GM12878 (cell line): Measurements from ENCODE around the gene ZDHHC18. TPM values are rescaled to one million over a fixed set of nuclear protein-coding genes. Genes with fewer than 3 reads are reported as not detected.

Experiments
- ATF7 ChIP-seq: fragments of 450-650 bp; IDR thresholded peaks from 2 replicates; pipeline ENCODE4 v1.6.1; 2016; ENCODE audit warnings: low read depth, mild to moderate bottlenecking
- BHLHE40 ChIP-seq, 2 experiments: fragments of 450-650 bp in 1 of 2; IDR thresholded peaks; 2 replicates each; pipeline ENCODE4 v1.6.1; 2011 to 2017; ENCODE audit warnings: low read depth in 2 of 2, borderline replicate concordance in 1 of 2, improper control_type of control experiment in 1 of 2, low read length in 1 of 2, mild to moderate bottlenecking in 1 of 2
- CBFB ChIP-seq: IDR thresholded peaks from 2 replicates; pipeline ENCODE4 v1.6.1; 2016; ENCODE audit warnings: antibody characterized with exemption, low read depth
- CBX5 ChIP-seq: sonication (generic); IDR thresholded peaks from 2 replicates; pipeline ENCODE4 v1.6.1; 2016; ENCODE audit warnings: low read depth, moderate library complexity, mild to moderate bottlenecking, inconsistent platforms
- EGR1 ChIP-seq, 2 experiments: IDR thresholded peaks; 1 replicate in 1 of 2; 2 replicates in 1 of 2; pipeline ENCODE4 v1.6.1; 2011 to 2012; ENCODE audit warnings: low read depth in 2 of 2, low read length in 2 of 2, borderline replicate concordance in 1 of 2, mild to moderate bottlenecking in 1 of 2, moderate library complexity in 1 of 2
- EP300 ChIP-seq, 2 experiments: fragments of 150-350 bp in 1 of 2; IDR thresholded peaks; 2 replicates each; pipeline ENCODE4 v1.6.1; 2011 to 2012; ENCODE audit warnings: low read depth in 2 of 2, low read length in 2 of 2, borderline replicate concordance in 1 of 2, improper control_type of control experiment in 1 of 2, inconsistent platforms in 1 of 2; ENCODE audit not compliant: control insufficient read depth in 1 of 2
- FOXM1 ChIP-seq: IDR thresholded peaks from 2 replicates; pipeline ENCODE4 v1.6.1; 2012; ENCODE audit warnings: low read depth, mild to moderate bottlenecking, inconsistent platforms, low read length, moderate library complexity
- HCFC1 ChIP-seq: fragments of 150-350 bp; IDR thresholded peaks from 2 replicates; pipeline ENCODE4 v1.6.1; 2014; ENCODE audit warnings: low read length
- HDGF ChIP-seq: fragments of 450-650 bp; IDR thresholded peaks from 2 replicates; pipeline ENCODE4 v1.6.1; 2016; ENCODE audit warnings: antibody characterized with exemption
- IKZF1 ChIP-seq: fragments of 450-650 bp; conservative IDR thresholded peaks from 2 replicates; pipeline ENCODE4 v1.6.1; 2017; ENCODE audit warnings: antibody characterized with exemption, mild to moderate bottlenecking
- KLF5 ChIP-seq: fragments of 450-650 bp; IDR thresholded peaks from 2 replicates; pipeline ENCODE4 v1.6.1; 2014; ENCODE audit warnings: mild to moderate bottlenecking; ENCODE audit not compliant: partially characterized antibody
- MXI1 ChIP-seq: fragments of 150-350 bp; IDR thresholded peaks from 2 replicates; pipeline ENCODE4 v1.6.1; 2011; ENCODE audit warnings: low read depth, mild to moderate bottlenecking, inconsistent platforms, low read length, improper control_type of control experiment
- NFIC ChIP-seq: IDR thresholded peaks from 2 replicates; pipeline ENCODE4 v1.6.1; 2012; ENCODE audit warnings: low read depth, mild to moderate bottlenecking, inconsistent platforms, low read length, moderate library complexity
- POLR2AphosphoS2 ChIP-seq: IDR thresholded peaks from 2 replicates; pipeline ENCODE4 v1.6.1; 2011; ENCODE audit warnings: low read depth, mild to moderate bottlenecking, low read length, improper control_type of control experiment, moderate library complexity
- RCOR1 ChIP-seq: conservative IDR thresholded peaks from 2 replicates; pipeline ENCODE4 v1.6.1; 2012; ENCODE audit warnings: low read depth, low read length, improper control_type of control experiment
- RELA ChIP-seq: fragments of 450-650 bp; IDR thresholded peaks from 2 replicates; pipeline ENCODE4 v1.8.0; 2014; ENCODE audit warnings: borderline replicate concordance; ENCODE audit not compliant: partially characterized antibody
- RFX5 ChIP-seq: IDR thresholded peaks from 2 replicates; pipeline ENCODE4 v1.6.1; 2011; ENCODE audit warnings: low read depth, low read length, improper control_type of control experiment
- SIN3A ChIP-seq: IDR thresholded peaks from 2 replicates; pipeline ENCODE4 v1.6.1; 2012; ENCODE audit warnings: low read depth, low read length, improper control_type of control experiment
- SMARCA5 ChIP-seq: fragments of 450-650 bp; IDR thresholded peaks from 2 replicates; pipeline ENCODE4 v1.6.1; 2017; ENCODE audit warnings: mild to moderate bottlenecking
- SMC3 ChIP-seq: IDR thresholded peaks from 2 replicates; pipeline ENCODE4 v1.6.1; 2011; ENCODE audit warnings: low read length, improper control_type of control experiment, borderline replicate concordance
- SPI1 ChIP-seq: IDR thresholded peaks from 2 replicates; pipeline ENCODE4 v1.6.1; 2011; ENCODE audit warnings: low read depth, mild to moderate bottlenecking, low read length, moderate library complexity, borderline replicate concordance; ENCODE audit not compliant: insufficient read depth
- STAT3 ChIP-seq: IDR thresholded peaks from 2 replicates; pipeline ENCODE4 v1.6.1; 2011; ENCODE audit warnings: low read depth, low read length, improper control_type of control experiment
- SUZ12 ChIP-seq: fragments of 200-600 bp; sonication (generic); IDR thresholded peaks from one replicate; pipeline ENCODE4 v1.6.1; 2018; ENCODE audit warnings: antibody characterized with exemption, mild to moderate bottlenecking; ENCODE audit not compliant: unreplicated experiment
- TBL1XR1 ChIP-seq: IDR thresholded peaks from 2 replicates; pipeline ENCODE4 v1.6.1; 2012; ENCODE audit warnings: low read depth, low read length, improper control_type of control experiment
- TCF12 ChIP-seq: IDR thresholded peaks from 2 replicates; pipeline ENCODE4 v1.6.1; 2011; ENCODE audit warnings: low read depth, mild to moderate bottlenecking, low read length
- TCF3 ChIP-seq: IDR thresholded peaks from 2 replicates; pipeline ENCODE4 v1.6.1; 2012; ENCODE audit warnings: low read depth, mild to moderate bottlenecking, low read length, borderline replicate concordance; ENCODE audit not compliant: insufficient read depth
- ZBED1 ChIP-seq: IDR thresholded peaks from 2 replicates; pipeline ENCODE4 v1.6.1; 2016; ENCODE audit warnings: borderline replicate concordance
- polyA plus RNA-seq, 11 experiments: library from polyadenylated mRNA; depleted of rRNA in 4 of 11; unstranded in 6 of 11; stranded (reverse) in 5 of 11; fragments of >200 nt; fragmentation: Nextera tagmentation in 4 of 11; fragmentation: Illumina TruSeq in 1 of 11; extraction: Ambion mirVana in 4 of 11; extraction: Trizol in 1 of 11; gene quantifications; 1 replicate in 1 of 11; 2 replicates in 10 of 11; pipeline versions ENCODE4 v1.2.1 to v1.2.3, GENCODE V29; 2011 to 2016; ENCODE audit warnings: inconsistent platforms in 2 of 11, missing spikeins in 2 of 11, low read depth in 1 of 11
- total RNA-seq, 4 experiments: library from RNA; depleted of rRNA in 3 of 4; stranded (reverse); fragments of >200 nt in 3 of 4; fragmentation: Illumina TruSeq in 1 of 4; extraction: Trizol in 1 of 4; gene quantifications; 2 replicates each; pipeline versions ENCODE4 v1.2.1 to v1.2.3, GENCODE V29; 2013 to 2021
- TF ChIP-seq, protein P1 (sequence below): fragments of 450-650 bp; IDR thresholded peaks from 2 replicates; pipeline ENCODE4 v1.6.1; 2016; ENCODE audit warnings: mild to moderate bottlenecking

The ZDHHC18 gene
- total and polyA plus RNA-seq, 10 of the 15 experiments (the other 5 are each of a cell fraction or from before 2014, with no cell fraction given) = 0.40 to 81.2 (median 21.3) TPM

DNA sequence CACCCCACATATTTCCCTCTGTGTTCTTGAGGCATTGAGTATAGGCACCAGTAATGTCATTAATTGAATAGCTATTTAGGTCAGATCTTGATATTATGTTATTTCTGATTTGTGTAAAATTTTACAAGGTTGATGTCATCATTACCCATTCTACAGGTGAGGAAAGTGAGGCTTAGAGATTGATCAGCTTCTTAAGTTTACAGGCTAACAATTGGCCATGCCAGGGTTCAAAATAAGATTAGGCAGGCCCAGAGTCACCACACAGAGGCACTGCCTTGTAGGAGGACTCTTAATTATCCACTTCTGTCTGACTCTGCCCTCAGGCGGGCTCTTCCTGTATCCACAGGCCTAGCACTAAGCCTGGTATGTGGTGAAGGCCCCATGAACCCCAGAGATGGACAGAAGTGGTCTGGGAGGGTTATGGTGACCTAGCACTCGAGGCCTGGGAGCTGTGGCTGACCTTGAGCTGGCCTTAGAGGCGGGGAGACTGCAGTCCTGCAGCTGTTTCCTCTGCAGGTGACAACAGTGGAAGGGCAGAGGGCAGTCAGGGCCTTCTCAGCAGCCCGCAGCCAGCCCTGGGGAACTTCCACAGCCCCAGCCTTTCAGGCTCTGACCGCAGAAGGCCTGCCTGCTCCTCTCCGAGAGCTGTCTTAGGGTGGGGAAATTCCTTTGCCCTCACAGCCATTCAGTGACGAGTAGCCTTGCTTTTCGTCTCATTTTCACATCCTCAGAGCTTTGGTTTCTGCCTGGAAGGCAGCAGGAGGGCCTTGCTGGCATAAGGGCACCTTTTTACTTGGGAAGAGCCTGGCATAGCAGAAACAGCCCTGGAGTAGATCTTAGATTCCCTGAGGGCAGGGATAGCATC, 12.2 kb downstream of the ZDHHC18 start (continued):
- TF ChIP-seq ATF7 (peak; percentile 63; the same call in 1 of the 2 replicates), CBFB (peak; percentile 94), EP300 (IDR thresholded peaks at IDR 0.05; ENCODE audit: borderline replicate concordance in 1 of 2, control insufficient read depth in 1 of 2, low read depth in 2 of 2, low read length in 2 of 2) (peak; percentile 84 to 85), SMARCA5 (peak; percentile 86; the same call in 1 of the 2 replicates), STAT3 (0 out of 2 replicates have a peak, but pooled peaks have one; percentile 26), BHLHE40 (IDR thresholded peaks at IDR 0.05; ENCODE audit: borderline replicate concordance in 1 of 2, low read depth in 2 of 2, low read length in 1 of 2) (peak; percentile 94 to 97), TCF12 (peak; percentile 96), HCFC1 (no peak), SPI1 (peak; percentile 79), RFX5 (no peak), HDGF (peak; percentile 90), KLF5 (peak; percentile 77), SUZ12 (no peak), RELA (peak; percentile 99), TCF3 (peak; percentile 74; the same call in 1 of the 2 replicates), EGR1 (IDR thresholded peaks at IDR 0.05; ENCODE audit: borderline replicate concordance in 1 of 2, low read depth in 2 of 2, low read length in 2 of 2) (no peak), RCOR1 (no peak), CBX5 (0 out of 2 replicates have a peak, but pooled peaks have one; percentile 74), IKZF1 (peak; percentile 98), ZBED1 (peak; percentile 72), SIN3A (0 out of 2 replicates have a peak, but pooled peaks have one; percentile 74), MXI1 (peak; percentile 72; the same call in 1 of the 2 replicates), NFIC (peak; percentile 79), TBL1XR1 (peak; percentile 90), SMC3 (peak; percentile 37; the same call in 1 of the 2 replicates), POLR2AphosphoS2 (no peak), FOXM1 (peak; percentile 72; the same call in 1 of the 2 replicates)
- TF ChIP-seq, protein P1, sequence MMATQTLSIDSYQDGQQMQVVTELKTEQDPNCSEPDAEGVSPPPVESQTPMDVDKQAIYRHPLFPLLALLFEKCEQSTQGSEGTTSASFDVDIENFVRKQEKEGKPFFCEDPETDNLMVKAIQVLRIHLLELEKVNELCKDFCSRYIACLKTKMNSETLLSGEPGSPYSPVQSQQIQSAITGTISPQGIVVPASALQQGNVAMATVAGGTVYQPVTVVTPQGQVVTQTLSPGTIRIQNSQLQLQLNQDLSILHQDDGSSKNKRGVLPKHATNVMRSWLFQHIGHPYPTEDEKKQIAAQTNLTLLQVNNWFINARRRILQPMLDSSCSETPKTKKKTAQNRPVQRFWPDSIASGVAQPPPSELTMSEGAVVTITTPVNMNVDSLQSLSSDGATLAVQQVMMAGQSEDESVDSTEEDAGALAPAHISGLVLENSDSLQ = 0 out of 2 replicates have a peak, but pooled peaks have one; percentile 33
